AG04449 (cell line): ENCODE results near the gene CAD.

Experiments used
- CTCF ChIA-PET: fragments of 350-600 bp; formaldehyde crosslinking; extraction: SDS; loops from one replicate; lab custom pipeline; 2021; ENCODE audit warnings: antibody characterized with exemption; lab: Yijun Ruan, JAX
- POLR2A ChIA-PET: fragments of 400-600, 350-600 bp; formaldehyde crosslinking; extraction: SDS; loops from one replicate; lab custom pipeline; 2020; ENCODE audit warnings: antibody characterized with exemption, inconsistent platforms; lab: Yijun Ruan, JAX
- DNase-seq: peaks from one replicate; pipeline ENCODE4 v3.0.0-alpha.2; 2010; ENCODE audit warnings: low read depth, low spot score
- H3K4me3 ChIP-seq: 2 replicates; pipeline ENCODE4 v1.5.1; 2011; ENCODE audit warnings: low read depth, mild to moderate bottlenecking, control low read depth, low read length
- TF ChIP-seq, protein P1 (sequence below): IDR thresholded peaks from one replicate; pipeline ENCODE4 v1.5.1; 2011; ENCODE audit warnings: mild to moderate bottlenecking, moderate library complexity, low read length, control low read depth, inconsistent platforms; ENCODE audit not compliant: insufficient read depth; ENCODE audit errors: missing control alignments

Gene CAD

DNA sequence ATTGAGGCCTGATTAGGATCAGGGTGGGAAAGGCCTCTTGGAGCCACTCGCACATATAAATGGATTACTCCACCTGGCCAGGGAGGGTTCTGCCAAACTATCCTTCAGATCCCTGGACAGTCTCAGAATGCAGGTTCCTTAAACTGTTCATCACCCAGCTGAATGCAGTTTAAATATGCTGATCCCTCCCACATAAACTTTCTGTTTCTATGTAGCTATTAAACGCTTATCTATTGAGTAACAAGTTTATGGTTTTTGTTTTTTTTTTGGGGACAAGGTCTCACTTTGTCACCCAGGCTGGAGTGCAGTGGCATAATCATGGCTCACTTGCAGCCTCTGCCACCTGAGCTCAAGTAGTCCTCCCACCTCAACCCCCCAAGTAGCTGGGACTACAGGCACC lies 1.9 kb downstream of the CAD start:
- TF ChIP-seq, protein P1, sequence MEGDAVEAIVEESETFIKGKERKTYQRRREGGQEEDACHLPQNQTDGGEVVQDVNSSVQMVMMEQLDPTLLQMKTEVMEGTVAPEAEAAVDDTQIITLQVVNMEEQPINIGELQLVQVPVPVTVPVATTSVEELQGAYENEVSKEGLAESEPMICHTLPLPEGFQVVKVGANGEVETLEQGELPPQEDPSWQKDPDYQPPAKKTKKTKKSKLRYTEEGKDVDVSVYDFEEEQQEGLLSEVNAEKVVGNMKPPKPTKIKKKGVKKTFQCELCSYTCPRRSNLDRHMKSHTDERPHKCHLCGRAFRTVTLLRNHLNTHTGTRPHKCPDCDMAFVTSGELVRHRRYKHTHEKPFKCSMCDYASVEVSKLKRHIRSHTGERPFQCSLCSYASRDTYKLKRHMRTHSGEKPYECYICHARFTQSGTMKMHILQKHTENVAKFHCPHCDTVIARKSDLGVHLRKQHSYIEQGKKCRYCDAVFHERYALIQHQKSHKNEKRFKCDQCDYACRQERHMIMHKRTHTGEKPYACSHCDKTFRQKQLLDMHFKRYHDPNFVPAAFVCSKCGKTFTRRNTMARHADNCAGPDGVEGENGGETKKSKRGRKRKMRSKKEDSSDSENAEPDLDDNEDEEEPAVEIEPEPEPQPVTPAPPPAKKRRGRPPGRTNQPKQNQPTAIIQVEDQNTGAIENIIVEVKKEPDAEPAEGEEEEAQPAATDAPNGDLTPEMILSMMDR = no peak
- no peak for DNase-seq
- ChIA-PET CTCF (interaction anchor here (1.0 to 2.5 kb wide), 6 partner anchors 17 to 134 kb away, joined by 3 to 8 read pairs (median 4); partner anchors contain the start of gene TRIM54), POLR2A (no interaction called here)
- no peak overlapping the region for H3K4me3 ChIP-seq

DNA sequence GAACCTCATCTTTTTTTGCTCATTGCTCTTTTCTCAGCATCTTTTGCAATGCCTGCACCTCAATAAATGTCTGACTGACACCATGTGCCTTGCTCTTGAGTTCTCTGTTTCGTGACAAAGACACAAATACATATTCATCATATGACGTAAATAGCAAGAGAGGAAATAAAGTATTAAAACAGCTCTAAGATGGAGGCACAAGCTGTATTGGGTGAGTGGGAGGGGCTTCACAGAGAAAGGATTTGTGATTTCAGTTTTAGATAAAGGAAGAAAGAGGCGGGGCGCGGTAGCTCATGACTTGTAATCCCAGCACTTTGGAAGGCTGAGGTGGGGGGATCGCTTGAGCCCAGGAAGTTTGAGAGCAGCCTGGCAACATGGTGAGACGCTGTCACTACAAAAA lies 2.9 kb downstream of the CAD start:
- TF ChIP-seq, protein P1 = no peak
- CTCF ChIA-PET = interaction anchor here (0.7 to 1.4 kb wide), 3 partner anchors 60 to 124 kb away, joined by 3 to 6 read pairs (median 4); no protein-coding TSS in a partner anchor
- POLR2A ChIA-PET = interaction anchor here (1.0 kb wide), 1 partner anchor 12 kb away, joined by 3 read pairs; no protein-coding TSS in a partner anchor
- no peak overlapping the region for H3K4me3 ChIP-seq
- no peak for DNase-seq

DNA sequence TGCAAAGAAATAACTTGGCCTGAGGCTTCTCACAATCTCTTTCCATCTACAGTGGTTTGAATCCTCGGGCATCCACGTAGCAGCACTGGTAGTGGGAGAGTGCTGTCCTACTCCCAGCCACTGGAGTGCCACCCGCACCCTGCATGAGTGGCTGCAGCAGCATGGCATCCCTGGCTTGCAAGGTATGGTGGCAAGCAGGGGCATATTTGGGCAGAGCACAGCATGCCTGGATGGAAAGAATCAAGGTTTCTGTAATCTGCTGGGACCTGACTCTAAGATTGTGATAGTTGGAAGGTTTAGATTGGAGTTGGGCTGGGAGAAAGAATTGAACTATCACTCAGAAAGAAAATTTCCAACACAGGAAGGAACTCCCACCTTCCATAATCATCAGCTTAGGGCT lies 4.0 kb downstream of the CAD start:
- ChIA-PET CTCF (no interaction called here), POLR2A (interaction anchor here (0.7 kb wide), 1 partner anchor 14 kb away, joined by 4 read pairs; no protein-coding TSS in a partner anchor)
- no peak for DNase-seq
- TF ChIP-seq, protein P1 = no peak
- no peak overlapping the region for H3K4me3 ChIP-seq

DNA sequence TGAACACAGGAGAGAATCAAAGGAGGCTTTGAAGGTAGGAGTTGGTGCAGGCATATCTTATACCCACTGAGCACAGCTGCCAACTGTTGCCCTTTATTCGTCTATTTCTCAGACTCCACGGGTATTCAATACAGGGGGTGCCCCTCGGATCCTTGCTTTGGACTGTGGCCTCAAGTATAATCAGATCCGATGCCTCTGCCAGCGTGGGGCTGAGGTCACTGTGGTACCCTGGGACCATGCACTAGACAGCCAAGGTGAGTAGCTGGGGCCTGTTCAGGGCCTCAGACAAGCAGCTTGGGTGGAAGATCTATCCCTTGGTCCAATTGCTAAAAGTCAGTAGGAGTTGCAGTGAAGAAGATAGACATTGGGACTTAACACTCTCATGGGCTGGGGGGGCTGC lies 5.2 kb downstream of the CAD start:
- no peak for DNase-seq
- ChIA-PET POLR2A (no interaction called here), CTCF (interaction anchor here (1.1 kb wide), 1 partner anchor 125 kb away, joined by 3 read pairs; no protein-coding TSS in a partner anchor)
- TF ChIP-seq, protein P1 = no peak
- no peak overlapping the region for H3K4me3 ChIP-seq

DNA sequence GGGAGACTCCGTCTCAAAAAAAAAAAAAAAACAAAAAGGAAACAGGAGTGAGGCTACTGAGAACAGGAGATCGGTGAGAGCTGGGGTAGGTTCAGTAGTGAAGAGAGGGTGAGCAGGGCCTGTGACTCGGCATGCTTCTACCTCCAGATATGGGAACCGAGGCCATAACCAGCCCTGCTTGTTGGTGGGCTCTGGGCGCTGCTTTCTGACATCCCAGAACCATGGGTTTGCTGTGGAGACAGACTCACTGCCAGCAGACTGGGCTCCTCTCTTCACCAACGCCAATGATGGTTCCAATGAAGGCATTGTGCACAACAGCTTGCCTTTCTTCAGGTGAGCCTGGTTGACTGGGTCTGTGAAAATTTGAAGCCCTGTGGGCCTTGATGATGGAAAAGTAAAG lies 6.2 kb downstream of the CAD start:
- TF ChIP-seq, protein P1 = no peak
- DNase-seq = no peak
- ChIA-PET POLR2A (no interaction called here), CTCF (no interaction called here)
- no peak overlapping the region for H3K4me3 ChIP-seq

DNA sequence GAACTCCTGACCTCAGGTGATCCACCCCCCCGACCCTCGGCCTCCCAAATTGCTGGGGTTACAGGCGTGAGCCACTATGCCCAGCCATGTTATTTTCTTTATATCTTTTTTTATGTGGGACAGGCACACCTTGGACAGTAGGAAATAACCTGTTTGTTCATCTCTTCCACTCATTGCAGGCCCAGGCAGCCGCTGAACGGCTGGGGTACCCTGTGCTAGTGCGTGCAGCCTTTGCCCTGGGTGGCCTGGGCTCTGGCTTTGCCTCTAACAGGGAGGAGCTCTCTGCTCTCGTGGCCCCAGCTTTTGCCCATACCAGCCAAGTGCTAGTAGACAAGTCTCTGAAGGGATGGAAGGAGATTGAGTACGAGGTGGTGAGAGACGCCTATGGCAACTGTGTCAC lies 8.4 kb downstream of the CAD start:
- no peak overlapping the region for H3K4me3 ChIP-seq
- no peak for DNase-seq
- ChIA-PET CTCF (interaction anchor here (0.8 to 2.3 kb wide), 3 partner anchors 11 to 126 kb away, joined by 4 to 5 read pairs (median 4); no protein-coding TSS in a partner anchor), POLR2A (no interaction called here)
- TF ChIP-seq, protein P1 = no peak
